Activated effector memory CD4-positive, alpha-beta T cell treated with Interleukin-2 at 50 U/mL for 16 hours (primary cell): ENCODE data around the gene ZNF28.
"Not testable (repeated sequence)": the region's sequence is repeated elsewhere in the genome, so short reads cannot be mapped to it uniquely, and the experiment has no call there.

ENCODE experiments used
- DNase-seq: peaks from one replicate; pipeline ENCODE4 v3.0.0-alpha.2; 2020

The ZNF28 gene

DNA sequence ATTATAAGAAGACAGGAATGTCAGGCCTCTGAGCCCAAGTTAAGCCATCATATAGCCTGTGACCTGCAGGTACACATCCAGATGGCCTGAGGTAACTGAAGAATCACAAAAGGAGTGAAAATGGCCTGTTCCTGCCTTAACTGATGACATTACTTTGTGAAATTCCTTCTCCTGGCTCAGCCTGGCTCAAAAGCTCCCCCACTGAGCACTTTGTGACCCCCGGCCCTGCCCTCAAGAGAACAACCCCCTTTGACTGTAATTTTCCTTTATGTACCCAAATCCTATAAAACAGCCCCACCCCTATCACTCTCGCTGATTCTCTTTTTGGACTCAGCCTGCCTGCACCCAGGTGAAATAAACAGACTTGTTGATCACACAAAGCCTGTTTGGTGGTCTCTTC lies 65.0 kb downstream of the ZNF28 start:
- not testable (repeated sequence) for DNase-seq

DNA sequence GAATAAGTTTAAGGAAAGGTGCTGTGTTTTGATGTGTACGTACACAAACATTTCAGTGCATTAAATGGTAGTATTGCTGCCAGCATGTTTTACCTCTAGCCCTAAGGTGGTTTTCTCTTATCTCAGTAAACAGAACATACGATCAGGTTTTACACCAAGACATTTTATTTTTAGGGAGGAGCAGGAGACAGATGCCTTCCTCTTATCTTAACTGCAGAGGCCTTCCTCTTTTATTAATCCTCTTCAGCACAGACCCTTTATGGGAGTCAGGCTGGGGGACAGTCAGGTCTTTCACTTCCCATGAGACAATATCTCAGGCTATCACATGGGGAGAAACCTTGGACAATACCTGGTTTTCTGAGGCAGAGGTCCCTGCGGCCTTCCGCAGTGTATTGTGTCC lies 71.7 kb downstream of the ZNF28 start:
- no peak for DNase-seq

- no peak for DNase-seq
These were observed 73.0 kb downstream of the ZNF28 start for GRCh38 chr19:52748336-52748950.
